MCF 10A (cell line): Measurements from ENCODE around the gene ALOXE3. TPM values are rescaled to one million over a fixed set of nuclear protein-coding genes. Genes with fewer than 3 reads are reported as not detected.
A peak's percentile ranks its signal among the peaks of the same experiment; 100 is the strongest.

Experiments
- BruUV-seq: library from RNA; stranded (reverse); fragments of 400-500 nt; replicated peaks from 2 replicates; lab custom pipeline; 2021; lab: Mats Ljungman, UMichigan
- CTCF ChIA-PET: fragments of 300-600 bp; sonication (Branson Sonifier 250); formaldehyde crosslinking; extraction: SDS; loops from one replicate; lab custom pipeline; 2021; ENCODE audit warnings: antibody characterized with exemption, inconsistent platforms; lab: Yijun Ruan, JAX
- POLR2A ChIA-PET: fragments of 300-600, 350-650 bp; sonication (Branson Sonifier 250); formaldehyde crosslinking; extraction: SDS; loops from one replicate; lab custom pipeline; 2020; ENCODE audit warnings: antibody characterized with exemption, inconsistent platforms; lab: Yijun Ruan, JAX
- DNase-seq: peaks from one replicate; pipeline ENCODE4 v3.0.0-alpha.2; 2018; ENCODE audit not compliant: unreplicated experiment
- H3K27ac Mint-ChIP-seq: one replicate; pipeline ENCODE4 v1.8.0; 2022; ENCODE audit warnings: mild to moderate bottlenecking, low read depth, mixed read lengths; ENCODE audit not compliant: unreplicated experiment
- H3K27me3 Mint-ChIP-seq: one replicate; pipeline ENCODE4 v1.8.0; 2022; ENCODE audit warnings: mixed read lengths; ENCODE audit not compliant: insufficient read depth, unreplicated experiment
- H3K36me3 Mint-ChIP-seq: one replicate; pipeline ENCODE4 v1.8.0; 2022; ENCODE audit warnings: mild to moderate bottlenecking, moderate library complexity, mixed read lengths; ENCODE audit not compliant: insufficient read depth, unreplicated experiment
- H3K4me1 Mint-ChIP-seq: one replicate; pipeline ENCODE4 v1.8.0; 2022; ENCODE audit warnings: mixed read lengths; ENCODE audit not compliant: insufficient read depth, unreplicated experiment
- H3K4me3 Mint-ChIP-seq: one replicate; pipeline ENCODE4 v1.8.0; 2022; ENCODE audit warnings: mild to moderate bottlenecking, moderate library complexity, mixed read lengths; ENCODE audit not compliant: unreplicated experiment
- H3K9me3 Mint-ChIP-seq: one replicate; pipeline ENCODE4 v1.8.0; 2022; ENCODE audit warnings: mixed read lengths; ENCODE audit not compliant: unreplicated experiment
- CTCF ChIP-seq: fragments of 200-600 bp; IDR thresholded peaks from one replicate; pipeline ENCODE4 v1.8.0; 2022; ENCODE audit warnings: antibody characterized with exemption, mild to moderate bottlenecking; ENCODE audit not compliant: unreplicated experiment
- intact Hi-C: fragments of 100-400 bp; cut with micrococcal nuclease; formaldehyde crosslinking; loops from 2 replicates; pipeline ENCODE4 v1.14.1; 2022
- total RNA-seq: library from RNA; stranded (reverse); gene quantifications from 2 replicates; pipeline ENCODE4 v1.2.3, GENCODE V29; 2022

Gene ALOXE3
- total RNA-seq, 1 experiment from 2014 or later: 13.1 TPM

DNA sequence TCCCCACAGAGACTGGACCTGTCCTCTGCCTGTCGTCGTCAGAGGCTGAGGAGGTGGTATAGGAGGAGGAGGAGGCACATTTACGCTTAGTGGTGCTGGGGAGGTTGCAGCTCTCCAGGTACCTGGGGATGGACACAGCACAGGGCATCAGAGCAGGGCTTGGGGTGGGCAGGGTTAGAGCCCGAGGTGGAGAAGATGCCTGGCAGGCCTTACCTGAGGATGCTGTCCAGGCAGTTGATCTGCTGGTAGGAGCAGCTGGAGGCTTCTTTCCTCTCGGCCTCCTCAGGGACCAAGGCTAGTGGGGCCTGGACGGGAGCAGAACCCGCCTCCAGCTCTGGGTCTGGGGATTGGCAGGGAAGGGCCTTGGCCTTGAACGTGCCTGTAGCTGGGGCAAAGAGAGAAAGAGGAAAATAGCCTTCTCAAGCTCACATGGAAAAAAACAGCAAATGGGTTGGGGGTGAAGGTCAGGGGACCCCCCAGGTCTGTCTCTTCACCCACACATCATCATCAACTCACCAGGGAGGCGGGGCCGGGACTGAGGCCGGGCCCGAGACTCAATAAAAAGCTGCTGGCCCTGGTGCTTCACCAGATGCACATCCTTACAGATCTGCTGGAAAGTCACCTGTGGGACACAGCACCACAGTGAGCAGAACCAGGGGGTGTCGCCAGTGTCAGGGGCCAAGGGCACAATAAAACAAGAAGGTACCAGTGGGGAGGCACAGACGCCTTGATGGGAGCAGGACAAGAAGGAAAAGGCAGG is 28.2 kb upstream of the ALOXE3 start:
- Mint-ChIP-seq H3K27ac (peak overlapping the region; percentile 19), H3K36me3 (no peaks in the 10 kb centered on the region), H3K27me3 (no peaks in the 10 kb centered on the region), H3K4me3 (no peak overlapping the region), H3K4me1 (peaks cover 21% of the 10 kb centered on the region), H3K9me3 (no peaks in the 10 kb centered on the region)
- no TSS peak for BruUV-seq
- ChIA-PET CTCF (interaction anchor here (0.5 to 1.7 kb wide), 5 partner anchors 12 to 84 kb away, joined by 3 to 6 read pairs (median 3); no protein-coding TSS in a partner anchor), POLR2A (interaction anchor here (0.6 to 19.5 kb wide), 3 partner anchors 7 to 45 kb away, joined by 3 to 429 read pairs (median 429); partner anchors contain the start of gene PER1)
- DNase-seq: no peak
- intact Hi-C loops: no loop called here
- TF ChIP-seq CTCF: no peak

DNA sequence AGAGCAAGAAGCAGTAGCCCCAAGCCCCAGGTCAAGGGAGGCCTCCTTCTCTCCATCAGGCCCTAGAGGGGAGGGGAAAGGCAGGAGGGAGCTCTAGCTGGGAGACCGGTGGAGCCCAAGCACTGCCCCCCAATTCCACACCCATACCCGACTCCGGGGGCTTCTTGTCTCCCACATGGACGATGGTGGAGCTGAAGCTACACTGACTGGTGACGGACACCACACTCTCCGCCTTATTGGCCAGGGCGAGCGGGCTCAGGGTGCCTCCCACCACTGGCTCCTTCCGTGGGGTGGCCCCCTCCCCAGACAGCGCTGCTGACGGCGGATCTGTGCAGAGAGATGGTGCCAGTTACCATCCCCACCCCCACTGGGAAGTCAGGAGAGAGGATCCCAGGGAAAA is 27.5 kb upstream of the ALOXE3 start:
- TF ChIP-seq CTCF: no peak
- Mint-ChIP-seq H3K4me3 (peak overlapping the region; percentile 44), H3K27me3 (no peaks in the 10 kb centered on the region), H3K4me1 (peaks cover 29% of the 10 kb centered on the region), H3K36me3 (no peaks in the 10 kb centered on the region), H3K9me3 (no peaks in the 10 kb centered on the region), H3K27ac (no peak overlapping the region)
- BruUV-seq: no TSS peak
- DNase-seq: no peak
- intact Hi-C loops: no loop called here
- ChIA-PET POLR2A (interaction anchor here (1.3 to 19.5 kb wide), 3 partner anchors 8 to 26 kb away, joined by 3 to 429 read pairs (median 429); partner anchors contain the start of gene PER1), CTCF (interaction anchor here (0.5 to 1.7 kb wide), 2 partner anchors 13 to 85 kb away, joined by 3 to 6 read pairs; no protein-coding TSS in a partner anchor)

GRCh38 chr17:8144401-8145231 is 26.3 kb upstream of the ALOXE3 start:
- CTCF ChIA-PET: interaction anchor here (1.7 kb wide), 1 partner anchor 14 kb away, joined by 6 read pairs; no protein-coding TSS in a partner anchor

More at GRCh38 chr17:8144401-8145231, 26.3 kb upstream of the ALOXE3 start:
- TF ChIP-seq CTCF: no peak
- Mint-ChIP-seq H3K4me1 (peaks cover 17% of the 10 kb centered on the region), H3K9me3 (no peaks in the 10 kb centered on the region), H3K27me3 (no peaks in the 10 kb centered on the region), H3K36me3 (no peaks in the 10 kb centered on the region), H3K4me3 (no peak overlapping the region), H3K27ac (peak overlapping the region; percentile 35)
- intact Hi-C loops: no loop called here
- no TSS peak for BruUV-seq
- POLR2A ChIA-PET: interaction anchor here (0.7 to 19.5 kb wide), 4 partner anchors 9 to 24 kb away, joined by 3 to 429 read pairs (median 4); partner anchors contain the start of genes PER1 and VAMP2
- DNase-seq: no peak
